ENCODE measurements around the gene GRIK4.

Gene GRIK4

GRCh38 chr11:120994091-120994859 lies 482.7 kb downstream of the GRIK4 start:
- Histone ChIP-seq H3F3A (ENCODE audit: insufficient read depth, low read length) (no peaks in the 10 kb centered on the region), H3K79me2 (ENCODE audit: insufficient read depth, low read length) (no peaks in the 10 kb centered on the region), H3K9me2 (ENCODE audit: low read depth, low read length) (no peaks in the 10 kb centered on the region), H2AFZ (ENCODE audit: low read length) (no peak overlapping the region), H3K27me3 (ENCODE audit: insufficient read depth, low read length) (no peaks in the 10 kb centered on the region), H3K4me2 (ENCODE audit: low read length) (no peak overlapping the region), H3K27ac (ENCODE audit: low read depth, low read length, poor library complexity, severe bottlenecking) (no peak overlapping the region), H3K4me1 (ENCODE audit: insufficient read depth, low read length, severe bottlenecking) (no peaks in the 10 kb centered on the region), H3K4me3 (ENCODE audit: low read depth, low read length, poor library complexity, severe bottlenecking) (no peak overlapping the region), H4K20me1 (ENCODE audit: insufficient read depth, low read length) (no peaks in the 10 kb centered on the region), H3K36me3 (ENCODE audit: insufficient read depth, low read length) (no peaks in the 10 kb centered on the region), H3K9me3 (ENCODE audit: low read length) (no peaks in the 10 kb centered on the region), H3K9ac (ENCODE audit: low read length) (no peak overlapping the region)
- TF ChIP-seq CTCF (IDR thresholded peaks at IDR 0.05; ENCODE audit: low read length): no peak
- no peak for TF ChIP-seq EZH2 (IDR thresholded peaks at IDR 0.05; ENCODE audit: borderline replicate concordance, low read length)

- no peak overlapping the region for H3K4me3 ChIP-seq (ENCODE audit: low read depth, low read length, poor library complexity, severe bottlenecking)
- H3K4me1 ChIP-seq (ENCODE audit: insufficient read depth, low read length, severe bottlenecking): no peaks in the 10 kb centered on the region
- no peak for TF ChIP-seq EZH2 (IDR thresholded peaks at IDR 0.05; ENCODE audit: borderline replicate concordance, low read length)
- no peak for TF ChIP-seq CTCF (IDR thresholded peaks at IDR 0.05; ENCODE audit: low read length)
- H3K9ac ChIP-seq (ENCODE audit: low read length): no peak overlapping the region
- H3K4me2 ChIP-seq (ENCODE audit: low read length): no peak overlapping the region
- no peaks in the 10 kb centered on the region for H3K27me3 ChIP-seq (ENCODE audit: insufficient read depth, low read length)
- no peaks in the 10 kb centered on the region for H3K36me3 ChIP-seq (ENCODE audit: insufficient read depth, low read length)
- H3F3A ChIP-seq (ENCODE audit: insufficient read depth, low read length): no peaks in the 10 kb centered on the region
- H3K79me2 ChIP-seq (ENCODE audit: insufficient read depth, low read length): no peaks in the 10 kb centered on the region
- no peak overlapping the region for H3K27ac ChIP-seq (ENCODE audit: low read depth, low read length, poor library complexity, severe bottlenecking)
- H3K9me3 ChIP-seq (ENCODE audit: low read length): no peaks in the 10 kb centered on the region
- no peaks in the 10 kb centered on the region for H4K20me1 ChIP-seq (ENCODE audit: insufficient read depth, low read length)
- no peak overlapping the region for H2AFZ ChIP-seq (ENCODE audit: low read length)
- H3K9me2 ChIP-seq (ENCODE audit: low read depth, low read length): no peaks in the 10 kb centered on the region
Measured at GRCh38 chr11:120995184-120995583, 483.6 kb downstream of the GRIK4 start.

- Histone ChIP-seq H4K20me1 (ENCODE audit: insufficient read depth, low read length) (no peaks in the 10 kb centered on the region), H3K9me3 (ENCODE audit: low read length) (no peaks in the 10 kb centered on the region), H3K9me2 (ENCODE audit: low read depth, low read length) (no peaks in the 10 kb centered on the region), H3K79me2 (ENCODE audit: insufficient read depth, low read length) (no peaks in the 10 kb centered on the region), H3F3A (ENCODE audit: insufficient read depth, low read length) (no peaks in the 10 kb centered on the region), H3K36me3 (ENCODE audit: insufficient read depth, low read length) (no peaks in the 10 kb centered on the region), H3K4me2 (ENCODE audit: low read length) (no peak overlapping the region), H3K4me1 (ENCODE audit: insufficient read depth, low read length, severe bottlenecking) (no peaks in the 10 kb centered on the region), H3K27me3 (ENCODE audit: insufficient read depth, low read length) (no peaks in the 10 kb centered on the region), H3K4me3 (ENCODE audit: low read depth, low read length, poor library complexity, severe bottlenecking) (no peak overlapping the region), H3K27ac (ENCODE audit: low read depth, low read length, poor library complexity, severe bottlenecking) (no peak overlapping the region), H2AFZ (ENCODE audit: low read length) (no peak overlapping the region), H3K9ac (ENCODE audit: low read length) (no peak overlapping the region)
- TF ChIP-seq CTCF (IDR thresholded peaks at IDR 0.05; ENCODE audit: low read length) (no peak), EZH2 (IDR thresholded peaks at IDR 0.05; ENCODE audit: borderline replicate concordance, low read length) (no peak)
Measured at GRCh38 chr11:120996973-120997372, 485.4 kb downstream of the GRIK4 start.

Measured in OCI-LY1 (cell line).